GM19239 (cell line): ENCODE results near the gene DGUOK.
A peak's percentile ranks its signal among the peaks of the same experiment; 100 is the strongest.
"Not testable (repeated sequence)": the region's sequence is repeated elsewhere in the genome, so short reads cannot be mapped to it uniquely, and the experiment has no call there.

Experiments used
- DNase-seq: peaks from one replicate; pipeline ENCODE4 v3.0.0; 2011; ENCODE audit warnings: low spot score; ENCODE audit not compliant: insufficient read length
- FAIRE-seq: peaks from 2 replicates; lab custom pipeline; 2011; peaks lifted over from hg19 to GRCh38; lab: Jason Lieb, UNC

The DGUOK gene

GRCh38 chr2:73926493-73927327 lies at the start of gene DGUOK:
Gene DGUOK, plus strand, starts transcription at chr2:73926880. Its CDS starts 31 bp downstream, at chr2:73926911.
- peak; percentile 87 for DNase-seq
- FAIRE-seq, result peak; percentile 99

- DNase-seq, result no peak
- FAIRE-seq, result peak; percentile 11
Observed at GRCh38 chr2:73877071-73877802, 49.4 kb upstream of the DGUOK start.

GRCh38 chr2:73877984-73878383 lies 48.7 kb upstream of the DGUOK start:
- not testable (repeated sequence) for DNase-seq, FAIRE-seq

GRCh38 chr2:73885406-73885805 lies 41.3 kb upstream of the DGUOK start:
- DNase-seq (no peak), FAIRE-seq (no peak)

- DNase-seq (no peak), FAIRE-seq (no peak)
Observed at GRCh38 chr2:73886357-73886756, 40.3 kb upstream of the DGUOK start.

- FAIRE-seq, DNase-seq: not testable (repeated sequence)
Observed at GRCh38 chr2:73887596-73888353, 38.9 kb upstream of the DGUOK start.

- DNase-seq (no peak), FAIRE-seq (no peak)
Observed at GRCh38 chr2:73888388-73888787, 38.3 kb upstream of the DGUOK start.

GRCh38 chr2:73889206-73889605 lies 37.5 kb upstream of the DGUOK start:
- FAIRE-seq (no peak), DNase-seq (no peak)

GRCh38 chr2:73890301-73891092 lies 36.2 kb upstream of the DGUOK start:
- no peak for FAIRE-seq
- no peak for DNase-seq

GRCh38 chr2:73891276-73891901 lies 35.3 kb upstream of the DGUOK start:
- DNase-seq, result no peak
- FAIRE-seq, result no peak

GRCh38 chr2:73892631-73893329 lies 33.9 kb upstream of the DGUOK start, which contains the start of gene ACTG2:
Gene ACTG2, plus strand, starts transcription at chr2:73893008. Its CDS starts 8,304 bp downstream, at chr2:73901312.
- no peak for DNase-seq
- FAIRE-seq, result no peak

- no peak for DNase-seq
- FAIRE-seq, result no peak
Observed at GRCh38 chr2:73893764-73894474, 32.8 kb upstream of the DGUOK start.

- DNase-seq, result no peak
- no peak for FAIRE-seq
Observed at GRCh38 chr2:73894475-73894850, 32.2 kb upstream of the DGUOK start.

- FAIRE-seq (no peak), DNase-seq (no peak)
Observed at GRCh38 chr2:73894877-73895276, 31.8 kb upstream of the DGUOK start.

GRCh38 chr2:73895473-73895872 lies 31.2 kb upstream of the DGUOK start:
- FAIRE-seq (no peak), DNase-seq (no peak)

GRCh38 chr2:73896362-73897239 lies 30.1 kb upstream of the DGUOK start:
- no peak for DNase-seq
- peak; percentile 61 for FAIRE-seq

- no peak for DNase-seq
- no peak for FAIRE-seq
Observed at GRCh38 chr2:73897240-73897583, 29.5 kb upstream of the DGUOK start.
